Measurements from ENCODE around the gene PRDM16.

The PRDM16 gene

GRCh38 chr1:3316340-3316943 is 247.4 kb downstream of the PRDM16 start:
- Histone ChIP-seq H3K27me3 (ENCODE audit: insufficient read depth, low read length) (peaks cover 49% of the 10 kb centered on the region), H3K4me1 (ENCODE audit: insufficient read depth, low read length) (no peaks in the 10 kb centered on the region), H3K9me3 (ENCODE audit: low read length) (no peaks in the 10 kb centered on the region), H3K36me3 (ENCODE audit: insufficient read depth, low read length) (no peaks in the 10 kb centered on the region), H3K4me3 (ENCODE audit: low read length) (no peak overlapping the region), H2AFZ (ENCODE audit: low read depth, low read length) (no peak overlapping the region)

- Histone ChIP-seq H3K4me3 (ENCODE audit: low read length) (no peak overlapping the region), H3K27me3 (ENCODE audit: insufficient read depth, low read length) (peaks cover 42% of the 10 kb centered on the region), H3K4me1 (ENCODE audit: insufficient read depth, low read length) (no peaks in the 10 kb centered on the region), H2AFZ (ENCODE audit: low read depth, low read length) (no peak overlapping the region), H3K36me3 (ENCODE audit: insufficient read depth, low read length) (no peaks in the 10 kb centered on the region), H3K9me3 (ENCODE audit: low read length) (no peaks in the 10 kb centered on the region)
Measured at GRCh38 chr1:3317456-3317855, 248.5 kb downstream of the PRDM16 start.

GRCh38 chr1:3318329-3318728 is 249.3 kb downstream of the PRDM16 start:
- Histone ChIP-seq H3K4me3 (ENCODE audit: low read length) (no peak overlapping the region), H3K4me1 (ENCODE audit: insufficient read depth, low read length) (no peaks in the 10 kb centered on the region)

GRCh38 chr1:3319874-3320245 is 250.9 kb downstream of the PRDM16 start:
- no peaks in the 10 kb centered on the region for H3K36me3 ChIP-seq (ENCODE audit: insufficient read depth, low read length)
- H3K4me3 ChIP-seq (ENCODE audit: low read length) = no peak overlapping the region
- no peak overlapping the region for H2AFZ ChIP-seq (ENCODE audit: low read depth, low read length)
- H3K27me3 ChIP-seq (ENCODE audit: insufficient read depth, low read length) = peaks cover 26% of the 10 kb centered on the region
- no peaks in the 10 kb centered on the region for H3K4me1 ChIP-seq (ENCODE audit: insufficient read depth, low read length)
- H3K9me3 ChIP-seq (ENCODE audit: low read length) = no peaks in the 10 kb centered on the region

More at GRCh38 chr1:3318329-3318728, 249.3 kb downstream of the PRDM16 start:
- no peaks in the 10 kb centered on the region for H3K36me3 ChIP-seq (ENCODE audit: insufficient read depth, low read length)
- peaks cover 34% of the 10 kb centered on the region for H3K27me3 ChIP-seq (ENCODE audit: insufficient read depth, low read length)
- H2AFZ ChIP-seq (ENCODE audit: low read depth, low read length) = no peak overlapping the region
- no peaks in the 10 kb centered on the region for H3K9me3 ChIP-seq (ENCODE audit: low read length)

DNA sequence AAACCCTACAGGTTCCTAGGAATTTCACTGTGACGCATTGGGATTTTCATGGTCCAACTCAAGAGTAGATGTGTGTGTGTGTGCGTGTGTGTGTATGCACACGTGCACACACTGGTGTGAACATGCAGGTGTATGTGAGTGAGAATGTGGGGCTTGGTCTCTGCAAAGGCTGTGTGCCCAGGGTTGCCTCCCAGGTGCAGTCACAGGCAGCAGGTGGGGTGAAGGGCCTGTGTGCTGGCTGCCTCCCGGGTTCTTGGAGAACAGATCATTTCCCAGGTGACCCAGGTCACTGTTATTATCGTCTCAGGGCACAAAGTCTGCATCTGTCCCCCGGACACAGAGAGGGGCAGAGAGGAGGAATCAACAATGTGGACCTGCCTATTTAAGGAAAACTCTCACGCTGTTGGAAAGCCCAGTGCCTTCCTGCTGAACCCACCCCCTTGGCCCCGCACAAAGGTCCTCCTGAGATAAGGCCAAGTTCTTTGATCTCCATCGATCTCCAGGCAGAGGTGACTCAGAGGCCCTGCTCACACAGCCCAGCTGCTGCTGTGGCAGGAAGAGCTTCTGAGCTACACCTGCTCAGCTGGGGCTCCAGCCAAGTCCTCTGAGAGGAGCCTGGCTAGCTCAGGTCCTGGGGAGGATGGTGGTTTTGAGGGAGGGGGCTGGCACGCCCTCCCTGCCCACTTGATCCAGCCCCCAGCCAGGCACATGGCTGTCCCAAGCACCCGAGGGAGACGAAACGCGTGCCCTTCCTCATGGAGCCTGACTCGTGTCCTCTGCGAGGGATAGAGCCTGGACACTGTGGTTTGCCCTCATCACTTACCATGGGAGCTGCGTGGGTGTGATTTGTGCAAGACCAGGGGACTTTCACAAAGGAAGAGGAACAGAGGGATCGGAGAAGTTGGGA is 251.5 kb downstream of the PRDM16 start:
- H3K27me3 ChIP-seq (ENCODE audit: insufficient read depth, low read length) = peaks cover 22% of the 10 kb centered on the region
- no peaks in the 10 kb centered on the region for H3K4me1 ChIP-seq (ENCODE audit: insufficient read depth, low read length)

DNA sequence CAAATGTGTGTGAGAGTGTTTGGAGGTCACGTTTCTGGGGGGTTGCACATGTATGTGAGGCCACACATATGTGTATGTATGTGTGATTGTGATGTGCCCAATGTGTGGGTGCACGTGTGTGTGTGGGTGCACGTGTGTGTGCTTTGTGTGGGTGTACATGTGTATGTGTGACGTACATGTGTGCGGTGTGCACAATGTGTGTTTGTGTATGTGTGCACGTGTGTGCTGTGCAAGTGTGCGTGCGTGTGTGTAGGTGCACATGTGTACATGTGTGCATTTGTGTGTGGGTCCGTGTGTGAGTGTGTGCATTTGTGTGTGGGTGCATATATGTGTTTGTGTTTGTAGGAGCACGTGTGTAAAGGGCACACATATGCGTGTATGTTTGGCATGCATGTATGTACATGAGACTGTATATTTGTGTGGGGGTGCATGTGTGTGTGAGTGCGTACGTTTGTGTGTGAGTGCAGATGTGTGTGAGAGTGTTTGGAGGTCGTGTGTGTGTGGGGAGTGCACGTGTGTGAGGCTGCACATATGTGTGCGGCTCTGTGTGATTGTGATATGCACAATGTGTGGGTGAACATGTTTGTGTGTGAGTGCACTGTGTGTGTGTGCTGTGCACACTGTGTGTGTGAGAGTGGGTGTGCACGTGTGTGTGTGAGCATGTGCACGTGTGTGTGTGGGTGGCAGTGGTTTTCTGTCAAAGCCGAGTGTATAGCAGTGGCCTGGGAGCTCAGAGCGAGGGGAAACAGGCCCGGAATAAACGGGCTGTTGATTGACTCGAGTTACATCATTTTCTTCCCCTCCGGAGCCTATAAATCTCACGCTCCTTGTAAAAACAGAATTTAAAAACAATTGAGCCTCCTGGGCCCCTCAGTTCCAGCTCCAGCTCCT is 252.8 kb downstream of the PRDM16 start:
- no peak overlapping the region for H2AFZ ChIP-seq (ENCODE audit: low read depth, low read length)
- no peak overlapping the region for H3K4me3 ChIP-seq (ENCODE audit: low read length)
- H3K36me3 ChIP-seq (ENCODE audit: insufficient read depth, low read length) = no peaks in the 10 kb centered on the region
- H3K27me3 ChIP-seq (ENCODE audit: insufficient read depth, low read length) = peaks cover 11% of the 10 kb centered on the region
- no peaks in the 10 kb centered on the region for H3K4me1 ChIP-seq (ENCODE audit: insufficient read depth, low read length)
- no peaks in the 10 kb centered on the region for H3K9me3 ChIP-seq (ENCODE audit: low read length)

More for the DNA sequence above, 251.5 kb downstream of the PRDM16 start:
- Histone ChIP-seq H2AFZ (ENCODE audit: low read depth, low read length) (no peak overlapping the region), H3K4me3 (ENCODE audit: low read length) (no peak overlapping the region), H3K9me3 (ENCODE audit: low read length) (no peaks in the 10 kb centered on the region), H3K36me3 (ENCODE audit: insufficient read depth, low read length) (no peaks in the 10 kb centered on the region)

DNA sequence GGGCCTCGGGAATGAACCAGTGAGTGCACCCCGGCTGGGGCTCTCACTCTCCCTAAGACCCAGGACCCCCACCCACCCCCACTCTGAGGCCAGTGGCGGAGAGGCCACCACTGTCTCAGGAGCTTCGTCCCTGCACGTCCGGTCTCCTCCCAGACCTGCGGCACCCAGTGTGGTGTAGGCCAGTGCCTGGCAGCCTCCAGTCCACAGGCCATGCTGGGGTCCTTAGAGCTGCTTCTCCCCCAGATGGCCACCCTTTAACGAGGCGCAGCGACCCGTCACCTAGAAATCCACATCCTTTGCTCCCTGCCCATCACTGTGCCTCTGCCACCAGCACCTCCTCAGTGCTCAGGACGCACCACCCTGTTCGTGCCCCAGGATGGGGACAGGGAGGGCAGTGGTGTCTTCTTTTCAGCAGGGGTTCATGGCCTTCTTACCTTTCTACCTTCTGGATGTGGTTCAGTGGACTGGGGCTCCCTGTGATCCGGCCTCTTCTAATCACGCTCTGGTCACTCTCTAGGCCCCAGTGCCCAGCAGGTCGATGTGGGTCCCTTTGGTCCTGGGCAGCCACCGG is 253.5 kb downstream of the PRDM16 start:
- no peaks in the 10 kb centered on the region for H3K4me1 ChIP-seq (ENCODE audit: insufficient read depth, low read length)
- H3K4me3 ChIP-seq (ENCODE audit: low read length) = no peak overlapping the region
- H3K36me3 ChIP-seq (ENCODE audit: insufficient read depth, low read length) = no peaks in the 10 kb centered on the region
- H2AFZ ChIP-seq (ENCODE audit: low read depth, low read length) = no peak overlapping the region
- H3K9me3 ChIP-seq (ENCODE audit: low read length) = no peaks in the 10 kb centered on the region
- H3K27me3 ChIP-seq (ENCODE audit: insufficient read depth, low read length) = peaks cover 5% of the 10 kb centered on the region

DNA sequence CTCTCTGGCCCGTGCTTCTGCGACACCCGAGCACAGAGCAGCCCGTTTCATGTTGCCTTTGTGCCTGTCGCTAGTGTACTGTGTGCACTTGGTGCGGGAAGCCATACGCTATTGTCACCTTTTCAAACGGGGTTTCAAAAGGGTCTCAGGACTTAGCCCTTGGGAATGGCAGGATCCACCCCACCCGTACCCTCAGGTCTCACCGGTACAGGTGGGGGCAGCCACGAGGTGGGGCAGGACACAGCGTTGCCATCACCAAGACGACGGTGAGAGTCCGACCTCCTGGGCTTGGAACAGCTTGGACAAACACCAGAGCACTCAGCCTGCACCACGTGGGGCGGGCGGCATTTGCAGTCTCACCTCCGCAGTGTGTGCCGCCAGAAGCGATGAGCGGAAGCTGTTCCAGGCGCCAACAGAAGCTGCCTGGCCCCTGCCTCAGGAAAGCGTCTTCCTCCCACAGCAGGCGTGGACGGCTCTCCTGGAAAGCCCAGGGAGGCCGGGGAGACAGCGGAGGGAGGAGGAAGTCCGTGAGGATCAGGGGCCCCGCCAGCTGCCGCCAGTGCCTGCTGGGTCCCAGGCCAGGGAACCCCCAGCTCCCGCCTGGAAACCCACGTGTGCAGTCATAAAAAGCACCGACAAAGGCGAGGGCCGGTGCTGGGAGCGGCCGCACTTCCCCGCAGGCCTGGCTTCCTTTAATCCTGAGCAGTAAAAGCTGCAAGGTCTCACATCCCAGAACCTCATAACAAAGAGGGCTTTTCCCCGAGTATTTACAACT is 254.2 kb downstream of the PRDM16 start:
- H3K27me3 ChIP-seq (ENCODE audit: insufficient read depth, low read length) = peaks cover 5% of the 10 kb centered on the region
- H3K36me3 ChIP-seq (ENCODE audit: insufficient read depth, low read length) = no peaks in the 10 kb centered on the region
- H3K9me3 ChIP-seq (ENCODE audit: low read length) = no peaks in the 10 kb centered on the region
- no peak overlapping the region for H3K4me3 ChIP-seq (ENCODE audit: low read length)
- no peak overlapping the region for H2AFZ ChIP-seq (ENCODE audit: low read depth, low read length)
- H3K4me1 ChIP-seq (ENCODE audit: insufficient read depth, low read length) = no peaks in the 10 kb centered on the region

DNA sequence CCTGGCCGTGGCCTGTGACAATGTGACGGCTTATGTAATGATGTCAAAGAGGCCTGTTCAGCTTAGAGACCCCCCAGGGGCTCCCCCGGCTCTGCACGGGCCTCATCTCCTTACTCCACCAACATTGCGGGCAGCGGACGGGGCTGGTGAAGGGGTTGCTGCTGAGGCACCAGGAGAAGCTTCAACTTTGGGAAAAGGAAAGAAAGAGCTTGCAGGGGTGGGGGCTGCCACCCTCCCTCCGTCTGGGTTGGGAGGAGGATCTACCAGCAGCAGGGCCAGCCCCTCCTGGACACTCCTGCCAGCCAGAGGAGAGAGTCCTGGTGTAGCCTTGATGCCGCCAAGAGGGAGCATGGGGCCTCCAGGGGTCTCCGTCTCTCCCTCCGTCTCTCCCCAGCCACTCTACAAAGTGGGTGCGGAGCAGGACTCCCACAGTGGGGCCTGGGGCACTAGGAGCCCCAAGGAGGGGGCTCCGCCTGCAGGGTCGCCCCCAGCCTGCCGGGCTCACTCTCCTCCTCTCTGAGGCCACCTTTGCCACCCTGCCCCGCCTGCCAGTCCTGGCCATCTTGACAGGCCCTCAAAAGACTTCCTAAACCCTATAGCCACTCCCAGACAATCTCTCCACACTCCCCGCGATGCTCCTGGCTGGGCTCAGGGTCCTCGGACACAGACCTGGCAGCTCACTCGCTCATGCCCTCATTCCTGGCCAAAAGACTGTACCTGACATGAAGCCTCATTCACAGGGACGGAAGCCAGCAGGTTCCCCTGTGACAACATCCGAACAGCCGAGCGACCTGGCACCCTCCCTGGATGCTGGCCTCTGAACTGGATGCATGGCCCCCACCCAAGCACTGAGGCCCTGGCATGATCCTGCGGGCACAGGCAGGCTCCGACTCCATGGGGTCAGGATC is 255.0 kb downstream of the PRDM16 start:
- Histone ChIP-seq H3K27me3 (ENCODE audit: insufficient read depth, low read length) (peaks cover 5% of the 10 kb centered on the region), H3K36me3 (ENCODE audit: insufficient read depth, low read length) (no peaks in the 10 kb centered on the region), H3K9me3 (ENCODE audit: low read length) (no peaks in the 10 kb centered on the region), H3K4me3 (ENCODE audit: low read length) (no peak overlapping the region), H3K4me1 (ENCODE audit: insufficient read depth, low read length) (no peaks in the 10 kb centered on the region), H2AFZ (ENCODE audit: low read depth, low read length) (no peak overlapping the region)

GRCh38 chr1:3324704-3325535 is 255.9 kb downstream of the PRDM16 start:
- H3K4me1 ChIP-seq (ENCODE audit: insufficient read depth, low read length) = no peaks in the 10 kb centered on the region
- H3K36me3 ChIP-seq (ENCODE audit: insufficient read depth, low read length) = no peaks in the 10 kb centered on the region
- no peaks in the 10 kb centered on the region for H3K9me3 ChIP-seq (ENCODE audit: low read length)
- no peak overlapping the region for H3K4me3 ChIP-seq (ENCODE audit: low read length)
- H2AFZ ChIP-seq (ENCODE audit: low read depth, low read length) = no peak overlapping the region
- H3K27me3 ChIP-seq (ENCODE audit: insufficient read depth, low read length) = peaks cover 6% of the 10 kb centered on the region
